Stimulated activated CD4-positive, alpha-beta T cell treated with anti-CD3 and anti-CD28 coated beads, Interleukin-15, amount 100 ng/mL, for 1 hour (primary cell): ENCODE measurements around the gene ABCA8.
"Not testable (repeated sequence)": the region's sequence is repeated elsewhere in the genome, so short reads cannot be mapped to it uniquely, and the experiment has no call there.

Experiments used
- DNase-seq, 2 donors: peaks; one replicate each; pipeline ENCODE4 v3.0.0-alpha.2; 2020; ENCODE audit warnings: low read depth in 1 of 2, low spot score in 1 of 2

The ABCA8 gene, protein sequence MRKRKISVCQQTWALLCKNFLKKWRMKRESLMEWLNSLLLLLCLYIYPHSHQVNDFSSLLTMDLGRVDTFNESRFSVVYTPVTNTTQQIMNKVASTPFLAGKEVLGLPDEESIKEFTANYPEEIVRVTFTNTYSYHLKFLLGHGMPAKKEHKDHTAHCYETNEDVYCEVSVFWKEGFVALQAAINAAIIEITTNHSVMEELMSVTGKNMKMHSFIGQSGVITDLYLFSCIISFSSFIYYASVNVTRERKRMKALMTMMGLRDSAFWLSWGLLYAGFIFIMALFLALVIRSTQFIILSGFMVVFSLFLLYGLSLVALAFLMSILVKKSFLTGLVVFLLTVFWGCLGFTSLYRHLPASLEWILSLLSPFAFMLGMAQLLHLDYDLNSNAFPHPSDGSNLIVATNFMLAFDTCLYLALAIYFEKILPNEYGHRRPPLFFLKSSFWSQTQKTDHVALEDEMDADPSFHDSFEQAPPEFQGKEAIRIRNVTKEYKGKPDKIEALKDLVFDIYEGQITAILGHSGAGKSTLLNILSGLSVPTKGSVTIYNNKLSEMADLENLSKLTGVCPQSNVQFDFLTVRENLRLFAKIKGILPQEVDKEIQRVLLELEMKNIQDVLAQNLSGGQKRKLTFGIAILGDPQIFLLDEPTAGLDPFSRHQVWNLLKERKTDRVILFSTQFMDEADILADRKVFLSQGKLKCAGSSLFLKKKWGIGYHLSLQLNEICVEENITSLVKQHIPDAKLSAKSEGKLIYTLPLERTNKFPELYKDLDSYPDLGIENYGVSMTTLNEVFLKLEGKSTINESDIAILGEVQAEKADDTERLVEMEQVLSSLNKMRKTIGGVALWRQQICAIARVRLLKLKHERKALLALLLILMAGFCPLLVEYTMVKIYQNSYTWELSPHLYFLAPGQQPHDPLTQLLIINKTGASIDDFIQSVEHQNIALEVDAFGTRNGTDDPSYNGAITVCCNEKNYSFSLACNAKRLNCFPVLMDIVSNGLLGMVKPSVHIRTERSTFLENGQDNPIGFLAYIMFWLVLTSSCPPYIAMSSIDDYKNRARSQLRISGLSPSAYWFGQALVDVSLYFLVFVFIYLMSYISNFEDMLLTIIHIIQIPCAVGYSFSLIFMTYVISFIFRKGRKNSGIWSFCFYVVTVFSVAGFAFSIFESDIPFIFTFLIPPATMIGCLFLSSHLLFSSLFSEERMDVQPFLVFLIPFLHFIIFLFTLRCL (N-terminal part only)

DNA sequence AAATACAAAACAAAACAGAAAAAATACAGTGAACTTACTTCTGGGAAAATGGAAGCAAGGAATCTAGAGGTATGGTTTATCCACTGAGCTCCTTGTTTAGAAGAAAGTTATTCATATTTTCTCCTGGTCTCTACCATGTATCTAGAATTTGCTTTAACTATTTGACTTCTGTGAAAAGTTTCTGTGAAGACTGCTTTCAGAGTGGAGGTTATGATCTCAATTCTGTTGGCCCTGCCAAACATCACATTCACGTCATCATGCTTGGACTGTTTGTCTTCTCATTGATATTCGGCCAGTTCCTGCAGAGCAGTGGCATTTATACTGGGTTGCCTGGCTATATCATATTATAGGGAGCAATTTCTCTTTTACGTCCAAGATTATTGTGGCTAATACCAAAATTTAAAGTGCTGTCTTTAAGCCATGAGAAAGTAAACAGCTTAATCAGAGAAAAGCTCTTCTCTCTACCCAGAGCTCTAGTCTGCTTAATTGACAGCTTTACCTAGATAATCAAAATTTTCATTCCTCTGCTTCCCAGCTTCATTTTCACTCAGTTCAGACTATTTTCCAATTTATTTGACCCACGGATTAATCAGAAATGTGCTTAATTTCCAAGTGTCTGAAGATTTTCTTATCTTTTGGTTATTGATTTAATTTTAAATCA lies at the start of gene ABCA8:
ABCA8 (minus strand) TSS at position 212 of the 661 bp plus-strand sequence. CDS start 13,358 bp downstream, outside the sequence.
- no peak for DNase-seq

DNA sequence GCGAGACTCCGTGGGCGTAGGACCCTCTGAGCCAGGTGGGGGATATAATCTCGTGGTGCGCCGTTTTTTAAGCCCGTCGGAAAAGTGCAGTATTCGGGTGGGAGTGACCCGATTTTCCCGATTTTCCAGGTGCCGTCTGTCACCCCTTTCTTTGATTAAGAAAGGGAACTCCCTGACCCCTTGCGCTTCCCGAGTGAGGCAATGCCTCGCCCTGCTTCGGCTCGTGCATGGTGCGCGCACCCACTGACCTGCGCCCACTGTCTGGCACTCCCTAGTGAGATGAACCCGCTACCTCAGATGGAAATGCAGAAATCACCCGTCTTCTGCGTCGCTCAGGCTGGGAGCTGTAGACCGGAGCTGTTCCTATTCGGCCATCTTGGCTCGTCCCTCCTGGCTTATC lies 49.6 kb upstream of the ABCA8 start:
- not testable (repeated sequence) for DNase-seq

DNA sequence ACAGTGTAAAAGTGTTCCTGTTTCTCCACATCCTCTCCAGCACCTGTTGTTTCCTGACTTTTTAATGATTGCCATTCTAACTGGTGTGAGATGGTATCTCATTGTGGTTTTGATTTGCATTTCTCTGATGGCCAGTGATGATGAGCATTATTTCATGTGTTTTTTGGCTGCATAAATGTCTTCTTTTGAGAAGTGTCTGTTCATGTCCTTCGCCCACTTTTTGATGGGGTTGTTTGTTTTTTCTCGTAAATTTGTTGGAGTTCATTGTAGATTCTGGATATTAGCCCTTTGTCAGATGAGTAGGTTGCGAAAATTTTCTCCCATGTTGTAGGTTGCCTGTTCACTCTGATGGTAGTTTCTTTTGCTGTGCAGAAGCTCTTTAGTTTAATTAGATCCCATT lies 44.6 kb upstream of the ABCA8 start:
- not testable (repeated sequence) for DNase-seq

DNA sequence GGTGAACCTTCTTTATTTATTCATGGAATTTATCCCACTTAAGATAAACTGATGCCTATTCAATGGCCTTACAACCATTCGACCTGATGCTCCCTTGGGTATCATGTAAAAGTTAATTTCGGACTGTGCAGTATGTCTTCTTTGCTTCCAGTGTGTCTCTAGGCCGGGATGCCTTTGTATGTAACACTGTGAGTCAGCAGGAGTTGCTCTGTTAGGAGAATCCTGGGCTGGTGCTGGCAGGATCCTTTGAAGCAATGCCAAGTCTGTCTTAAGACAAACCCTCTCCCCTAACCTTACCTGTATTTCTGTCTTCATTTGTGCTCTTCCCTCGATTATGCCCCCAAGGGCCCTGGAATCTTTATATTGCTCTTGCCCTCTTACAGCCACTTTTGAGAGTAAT lies 37.9 kb upstream of the ABCA8 start:
- DNase-seq = no peak

DNA sequence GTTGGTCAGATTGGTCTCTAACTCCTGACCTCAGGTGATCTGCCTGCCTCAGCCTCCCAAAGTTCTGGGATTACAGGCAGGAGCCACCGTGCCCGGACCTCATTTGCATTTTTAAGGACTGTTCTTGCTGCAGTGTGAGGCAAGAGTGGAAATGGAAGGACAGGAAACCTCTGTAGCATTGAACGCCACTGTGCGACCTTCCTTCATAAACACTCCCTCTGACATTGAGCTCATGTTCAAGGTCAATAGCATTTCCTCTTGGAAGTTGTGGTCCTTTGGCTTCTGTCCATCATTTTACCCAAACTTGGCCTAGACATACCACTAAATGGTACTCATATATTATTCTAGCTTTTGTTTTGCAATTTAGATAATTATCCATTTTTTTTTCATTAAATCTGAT lies 32.8 kb upstream of the ABCA8 start:
- no peak for DNase-seq

DNA sequence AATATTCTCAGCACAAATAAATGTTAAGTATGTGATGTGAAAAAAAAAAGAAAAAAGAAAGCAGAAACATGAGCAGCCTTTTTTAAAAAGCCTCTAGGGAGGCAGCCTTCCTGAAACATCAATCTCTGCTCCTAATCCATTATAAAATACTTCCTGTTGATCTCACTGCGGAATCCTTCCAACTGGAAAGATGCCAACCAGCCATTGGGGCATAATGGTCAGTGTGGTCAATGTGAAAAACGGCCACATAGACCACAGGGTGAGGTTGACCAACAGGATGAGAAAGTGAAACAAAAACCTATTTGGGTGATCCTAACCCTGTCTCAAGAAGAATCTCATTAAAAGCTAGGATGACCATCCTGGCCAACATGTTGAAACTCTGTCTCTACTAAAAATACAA lies 26.1 kb upstream of the ABCA8 start:
- DNase-seq = no peak

DNA sequence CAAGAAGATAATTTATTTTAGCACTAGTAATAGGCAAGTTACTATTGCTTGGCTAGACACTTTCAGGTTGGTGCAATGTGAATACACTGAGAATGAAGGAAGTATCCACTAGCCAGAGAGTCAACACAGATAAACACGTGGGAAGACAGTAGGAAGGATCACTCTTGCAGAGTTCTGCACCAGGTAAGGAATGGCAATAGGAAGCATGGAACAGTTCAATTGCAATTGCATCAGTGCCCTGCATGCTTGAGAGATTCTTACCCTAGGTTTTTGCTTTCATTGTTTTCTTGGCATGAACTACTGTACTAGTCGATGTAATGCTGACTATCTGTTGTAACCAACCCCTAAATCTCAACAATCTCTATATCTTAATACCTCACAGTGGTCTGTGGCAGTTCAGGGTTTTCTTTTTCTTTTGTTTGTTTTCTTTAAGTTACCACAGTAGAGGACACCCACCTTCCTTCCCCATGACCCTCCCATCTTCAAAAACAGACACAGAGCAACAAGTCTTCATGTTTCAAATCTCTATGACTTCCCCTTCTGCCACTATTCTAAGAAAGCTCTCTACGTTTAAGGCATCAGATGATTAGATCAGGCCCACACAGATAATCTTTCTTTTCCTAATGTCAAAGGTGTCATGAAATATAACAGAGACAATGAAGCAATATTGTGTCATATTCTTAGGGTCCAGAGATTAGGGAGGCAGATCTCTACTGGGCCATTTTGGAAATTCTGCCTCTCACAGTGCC lies 18.1 kb upstream of the ABCA8 start:
- no peak for DNase-seq

DNA sequence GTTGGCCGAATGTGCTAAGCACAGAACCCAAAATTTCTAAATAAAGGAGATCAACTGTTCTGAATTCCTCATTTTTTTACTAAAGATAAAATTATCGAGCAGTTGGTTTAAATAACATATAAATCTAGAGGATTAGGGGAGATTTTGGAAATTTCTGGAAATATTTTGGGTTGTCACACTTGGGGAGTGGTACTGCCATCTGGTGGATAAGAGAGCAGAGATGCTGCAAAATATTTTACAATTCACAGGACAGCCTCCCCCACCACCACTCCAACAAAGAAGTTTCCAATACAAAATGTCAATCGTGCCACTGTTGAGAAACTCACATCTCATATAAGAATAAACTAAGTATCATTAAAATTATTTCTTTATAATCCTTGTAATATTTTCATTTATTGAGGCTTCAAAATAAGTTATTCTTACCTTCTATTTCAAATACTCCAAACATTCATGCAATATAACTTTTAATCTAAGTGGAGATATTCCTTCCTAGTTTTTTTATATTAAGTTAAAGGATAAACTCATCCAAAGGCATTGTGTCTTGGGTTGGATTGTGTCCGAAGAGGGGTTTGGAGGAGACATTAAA lies 17.0 kb upstream of the ABCA8 start:
- DNase-seq = no peak

DNA sequence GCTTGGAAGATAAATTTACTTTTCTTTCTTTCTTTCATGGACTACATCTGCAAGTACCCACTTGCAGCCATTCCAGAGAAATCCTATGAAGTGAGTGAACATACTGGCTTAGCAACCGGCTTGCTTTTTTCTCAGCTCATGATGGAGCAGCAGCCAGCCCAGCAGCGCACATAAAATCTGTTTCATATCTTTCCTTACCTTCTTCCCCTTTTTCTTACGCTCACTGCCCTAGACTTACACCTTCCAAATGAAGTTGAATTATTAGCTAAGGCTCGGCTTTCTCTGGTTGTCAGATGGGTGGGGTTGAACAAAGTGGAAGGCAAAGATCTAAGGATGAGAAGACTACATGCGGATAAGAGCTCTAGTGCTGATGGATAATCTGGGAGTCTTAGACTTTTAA lies 13.9 kb upstream of the ABCA8 start:
- DNase-seq = no peak

DNA sequence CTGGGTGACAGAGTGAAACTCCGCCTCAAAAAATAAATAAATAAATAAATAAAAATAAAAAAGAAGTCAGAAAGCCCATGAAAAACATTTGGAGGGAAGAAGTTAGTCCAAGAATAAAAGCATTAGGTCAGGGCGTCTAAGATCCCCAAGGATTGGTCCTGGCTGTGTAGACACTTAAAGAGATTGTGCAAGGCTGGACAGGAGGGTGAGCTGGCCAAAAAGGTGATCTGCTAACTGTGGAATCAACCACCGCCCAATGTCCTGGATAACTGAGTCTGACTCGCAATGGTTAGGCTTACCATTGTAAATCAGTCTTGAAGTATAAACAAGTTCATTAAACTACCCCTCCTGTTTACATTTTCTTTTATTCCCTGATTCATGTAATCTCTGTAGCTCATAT lies 8.8 kb upstream of the ABCA8 start:
- DNase-seq = no peak

DNA sequence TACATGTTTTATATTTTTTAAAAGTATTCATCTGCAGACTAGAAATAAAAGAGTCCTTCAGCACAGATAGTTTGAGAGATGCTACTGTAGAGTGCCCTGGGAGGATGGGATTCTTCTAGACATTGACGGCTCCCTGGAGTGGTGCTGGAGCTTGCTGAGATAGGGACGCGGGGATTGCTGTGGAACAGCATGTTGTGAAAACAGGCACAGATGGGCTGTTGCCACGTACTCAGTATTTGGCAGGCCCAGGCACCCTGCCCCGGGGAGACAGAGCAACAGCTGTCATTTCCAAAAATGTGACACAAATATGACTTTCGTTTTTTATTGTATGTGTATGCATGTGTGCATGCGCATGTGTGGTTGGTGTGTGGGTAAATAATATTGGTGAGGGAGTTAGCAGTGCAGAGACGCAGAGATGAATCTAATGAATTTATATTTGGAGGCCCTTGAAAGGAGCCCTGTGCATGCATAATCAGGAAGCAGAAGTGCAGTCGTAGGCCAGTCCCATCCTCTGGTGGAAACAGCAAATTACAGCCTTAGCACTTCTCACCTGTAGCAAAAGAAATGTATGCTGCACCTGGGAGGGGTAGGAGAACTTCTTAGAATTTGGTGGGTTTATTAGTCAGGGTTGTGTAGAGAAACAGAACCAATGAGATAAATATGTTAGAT lies 6.2 kb upstream of the ABCA8 start:
- no peak for DNase-seq

DNA sequence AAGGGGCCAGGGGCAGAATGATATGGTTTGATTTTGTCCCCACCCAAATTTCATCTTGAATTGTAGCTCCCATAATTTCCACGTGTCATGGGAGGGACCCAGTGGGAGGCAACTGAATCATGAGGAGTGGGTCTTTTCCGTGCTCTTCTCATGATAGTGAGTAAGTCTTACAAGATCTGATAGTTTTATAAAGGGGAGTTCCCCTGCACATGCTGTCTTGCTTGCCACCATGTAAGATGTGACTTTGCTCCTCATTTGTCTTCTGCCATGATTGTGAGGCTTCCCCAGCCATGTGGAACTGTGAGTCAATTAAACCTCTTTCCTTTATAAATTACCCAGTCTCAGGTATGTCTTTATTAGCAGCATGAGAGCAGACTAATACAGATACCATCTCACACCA lies 3.9 kb upstream of the ABCA8 start:
- not testable (repeated sequence) for DNase-seq

DNA sequence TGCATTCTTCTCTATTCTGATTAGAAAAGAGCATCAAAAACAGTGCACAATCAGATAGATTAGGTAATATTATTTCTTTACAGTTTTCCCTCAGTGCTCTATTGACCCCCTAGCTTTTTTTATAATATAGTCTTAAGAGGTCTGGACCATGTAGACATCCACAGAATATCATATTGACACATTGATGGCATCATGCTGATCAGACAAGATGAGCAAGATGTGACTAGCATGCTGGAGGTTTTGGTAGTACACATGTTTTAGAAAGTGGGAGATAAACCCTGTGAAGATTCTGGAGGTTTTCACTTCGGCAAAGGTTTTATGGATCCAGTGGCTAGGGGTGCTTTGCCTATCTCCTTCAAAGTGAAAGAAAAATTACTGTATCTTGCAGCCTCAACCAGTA lies 2.8 kb upstream of the ABCA8 start:
- no peak for DNase-seq

DNA sequence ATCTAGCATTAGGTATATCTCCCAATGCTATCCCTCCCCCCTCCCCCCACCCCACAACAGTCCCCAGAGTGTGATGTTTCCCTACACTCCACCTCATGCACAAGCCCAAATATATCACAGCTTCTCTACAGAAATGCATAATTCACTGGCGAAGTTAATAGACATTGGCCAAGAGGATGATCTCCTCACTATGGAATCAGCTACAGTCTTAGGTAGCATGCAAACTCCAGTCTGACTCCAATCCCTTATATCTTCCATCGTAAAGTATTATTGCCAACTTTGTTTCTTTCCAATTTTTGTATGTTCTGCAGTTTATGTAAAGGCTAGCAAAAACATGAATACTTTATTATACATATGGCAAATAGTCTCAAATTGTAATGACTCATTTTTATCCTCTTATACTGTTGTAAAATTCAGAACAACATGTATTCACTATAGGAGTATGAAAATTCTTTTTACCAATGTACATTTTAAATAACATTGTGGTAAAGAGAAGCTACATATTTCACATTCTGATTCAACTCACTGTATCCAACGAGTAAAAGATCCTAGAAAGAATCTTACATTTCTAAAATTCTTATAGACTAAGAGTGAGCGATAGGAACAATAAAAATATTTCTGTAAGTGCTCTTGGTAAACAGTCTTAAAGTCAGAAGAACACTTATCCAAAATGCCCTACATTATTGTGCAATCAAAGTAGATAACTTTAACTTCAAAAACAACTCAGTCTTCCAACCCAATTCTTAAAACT lies 871 bp downstream of the ABCA8 start:
- no peak for DNase-seq

DNA sequence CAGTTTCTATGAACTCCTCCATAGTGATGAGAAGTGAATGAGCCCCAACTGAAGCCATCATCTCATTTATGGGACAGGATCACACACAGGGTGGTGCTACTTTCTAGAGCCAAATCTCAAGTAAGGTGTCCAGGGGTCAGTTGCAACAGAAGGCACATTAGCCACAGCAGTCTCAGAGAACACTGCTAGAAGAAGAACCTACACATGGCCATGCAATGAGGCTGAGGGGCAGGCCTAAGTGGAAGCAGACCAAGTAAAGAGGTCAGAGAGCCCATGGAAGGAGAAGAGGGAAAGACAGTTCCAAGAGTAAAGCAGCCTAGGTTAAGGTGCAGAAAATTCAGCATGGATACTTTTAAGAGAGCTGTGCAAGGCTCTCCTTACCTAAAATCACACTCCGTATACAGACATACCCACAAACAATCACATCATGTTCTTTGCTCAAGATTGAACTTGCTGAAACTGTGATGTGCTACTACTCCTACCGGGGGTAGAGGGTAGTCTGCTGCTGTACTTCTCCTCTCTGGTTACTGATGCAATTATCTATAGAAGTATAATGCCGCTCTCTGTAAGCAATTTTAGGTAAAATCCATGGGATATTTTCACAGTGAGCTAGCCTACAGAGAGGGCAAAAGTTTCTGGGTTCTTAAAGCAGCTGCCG lies 1.7 kb downstream of the ABCA8 start:
- no peak for DNase-seq

DNA sequence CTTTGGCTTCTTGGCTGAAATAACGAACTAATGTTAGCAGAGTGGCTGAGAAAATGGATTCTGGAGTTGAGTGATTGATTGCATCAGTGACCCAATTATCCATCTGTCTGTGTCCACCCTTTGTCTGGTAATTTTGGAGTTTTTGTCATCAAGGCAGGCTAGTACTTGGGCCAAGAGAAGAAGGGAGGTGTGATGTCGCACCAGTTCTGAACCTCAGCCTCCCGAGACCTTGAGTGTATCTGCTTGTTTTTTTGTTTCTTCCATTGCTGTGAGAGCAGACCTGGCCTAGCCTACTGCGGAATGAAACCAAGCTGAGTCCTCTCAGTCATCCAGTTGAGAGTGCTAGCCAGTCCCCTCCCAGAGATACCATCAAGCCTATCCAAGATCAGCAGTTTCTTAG lies 4.5 kb downstream of the ABCA8 start:
- no peak for DNase-seq

DNA sequence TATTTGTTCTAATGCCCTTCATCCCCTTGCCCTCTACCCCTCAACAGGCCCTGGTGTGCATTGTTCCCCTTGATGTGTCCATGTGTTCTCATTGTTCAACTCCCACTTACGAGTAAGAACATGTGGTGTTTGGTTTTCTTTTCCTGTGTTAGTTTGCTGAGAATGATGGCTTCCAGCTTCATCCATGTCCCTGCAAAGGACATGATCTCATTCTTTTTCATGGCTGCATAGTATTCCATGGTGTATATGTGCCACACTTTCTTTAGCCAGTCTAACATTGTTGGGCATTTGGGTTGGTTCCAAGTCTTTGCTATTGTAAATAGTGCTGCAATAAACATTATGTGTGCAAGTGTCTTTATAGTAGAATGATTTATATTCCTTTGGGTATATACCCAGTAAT lies 7.3 kb downstream of the ABCA8 start:
- DNase-seq = not testable (repeated sequence)

DNA sequence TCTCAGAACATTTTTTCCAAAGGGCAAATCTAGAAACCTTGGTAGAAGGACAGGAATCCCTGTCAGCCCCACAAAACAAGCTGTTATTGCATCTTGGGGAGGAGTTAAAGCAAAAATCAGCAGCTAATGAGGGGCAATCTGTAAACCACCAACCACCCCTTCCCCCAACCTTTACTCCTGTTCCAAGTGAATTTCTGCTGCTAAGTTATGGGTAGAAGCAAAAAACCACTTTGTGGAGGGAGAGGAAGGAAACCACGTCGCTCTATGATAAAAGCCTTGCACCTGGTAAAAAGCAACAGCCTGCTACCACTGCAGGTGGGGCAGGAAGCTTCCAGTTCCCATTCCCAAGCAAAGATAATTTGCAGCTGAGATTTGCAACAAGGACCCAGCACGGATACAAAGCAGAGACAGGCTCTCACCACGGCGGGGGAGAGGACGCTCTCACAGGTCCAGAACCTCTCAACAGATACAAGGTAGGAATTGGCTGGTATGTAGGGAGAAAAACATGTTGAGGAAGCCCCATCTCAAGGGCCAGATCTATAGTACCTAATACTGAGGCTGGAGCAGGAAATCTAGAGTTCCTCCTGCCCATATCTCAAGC lies 10.7 kb downstream of the ABCA8 start:
- DNase-seq = no peak
